Gastroesophageal sphincter (tissue), 4 donors: ENCODE measurements around the gene FLRT2. TPM values are rescaled to one million over a fixed set of nuclear protein-coding genes. Genes with fewer than 3 reads are reported as not detected.

ENCODE experiments used
- ATAC-seq: fragments of 150-250 bp; one replicate; pipeline ENCODE4 v1.9.1; 2016; ENCODE audit warnings: mild to moderate bottlenecking, moderate library complexity
- H3K27ac ChIP-seq, 4 donors: fragments of 200-600 bp; sonication (generic) in 3 of 4; 1 replicate in 3 of 4; 2 replicates in 1 of 4; pipeline ENCODE4 v1.5.1; 2016 to 2019
- H3K27me3 ChIP-seq: fragments of 200-600 bp; sonication (generic); one replicate; pipeline ENCODE4 v1.5.1; 2019
- H3K36me3 ChIP-seq, 2 donors: fragments of 200-600 bp; sonication (generic); one replicate each; pipeline ENCODE4 v1.5.1; 2019; ENCODE audit warnings: control low read depth in 1 of 2
- H3K4me1 ChIP-seq, 3 donors: fragments of 200-600 bp; sonication (generic); 1 replicate in 2 of 3; 2 replicates in 1 of 3; pipeline ENCODE4 v1.5.1; 2016 to 2019; ENCODE audit warnings: control low read depth in 2 of 3
- H3K4me3 ChIP-seq, 2 donors: fragments of 200-600 bp; sonication (generic); one replicate each; pipeline ENCODE4 v1.5.1; 2019; ENCODE audit warnings: mild to moderate bottlenecking in 1 of 2, moderate library complexity in 1 of 2
- H3K9me3 ChIP-seq, 3 donors: fragments of 200-600 bp; sonication (generic); one replicate each; pipeline ENCODE4 v1.5.1; 2017 to 2019; ENCODE audit warnings: control low read depth in 2 of 3
- CTCF ChIP-seq, 4 experiments: fragments of 200-600 bp in 2 of 4; fragments of 450-650 bp in 2 of 4; sonication (generic) in 1 of 4; IDR thresholded peaks; one replicate each; pipeline ENCODE4 v1.5.1; 2017 to 2019; ENCODE audit warnings: antibody characterized with exemption in 4 of 4, mild to moderate bottlenecking in 2 of 4, moderate library complexity in 2 of 4
- EP300 ChIP-seq: sonication (generic); formaldehyde crosslinking; IDR thresholded peaks from one replicate; pipeline ENCODE4 v1.6.1; 2017; ENCODE audit warnings: antibody characterized with exemption, mild to moderate bottlenecking
- POLR2A ChIP-seq, 2 donors: fragments of 450-650 bp; IDR thresholded peaks; one replicate each; pipeline ENCODE4 v1.6.1; 2017; ENCODE audit warnings: antibody characterized with exemption in 2 of 2, mild to moderate bottlenecking in 2 of 2, moderate library complexity in 1 of 2
- POLR2AphosphoS5 ChIP-seq: sonication (generic); formaldehyde crosslinking; IDR thresholded peaks from one replicate; pipeline ENCODE4 v1.6.1; 2017; ENCODE audit warnings: antibody characterized with exemption
- WGBS, 2 donors: methylation state at CpG; one replicate each; pipeline ENCODE4 v1.1.5; 2018; ENCODE audit warnings: low coverage in 1 of 2; 5-methylcytosine and 5-hydroxymethylcytosine counted together
- total RNA-seq, 4 donors: library from RNA; depleted of rRNA; stranded (reverse); fragments of >200 nt; gene quantifications; one replicate each; pipeline ENCODE4 v1.1.0, GENCODE V29; 2016

The FLRT2 gene
- total RNA-seq, 4 donors from 2014 or later, result 9.2 to 30.8 (median 16.4) TPM

GRCh38 chr14:85516239-85517113 lies 13.5 kb upstream of the FLRT2 start:
- no peaks in the 10 kb centered on the region for H3K4me1 ChIP-seq
- no peaks in the 10 kb centered on the region for H3K9me3 ChIP-seq
- H3K4me3 ChIP-seq, result no peak overlapping the region
- no peak overlapping the region for H3K27ac ChIP-seq
- ATAC-seq, result no peak
- H3K36me3 ChIP-seq, result no peaks in the 10 kb centered on the region
- no peaks in the 10 kb centered on the region for H3K27me3 ChIP-seq
- 18 to 50% methylated on average over 2 to 5 of the region's 5 CpGs for WGBS, 2 donors
- TF ChIP-seq POLR2AphosphoS5, result no peak
- no peak for TF ChIP-seq EP300
- TF ChIP-seq CTCF (IDR thresholded peaks at IDR 0.05), result no peak
- no peak for TF ChIP-seq POLR2A (IDR thresholded peaks at IDR 0.05)

- H3K9me3 ChIP-seq, result no peaks in the 10 kb centered on the region
- 95 to 96% methylated on average over 2 of the region's 2 CpGs for WGBS, 2 donors
- no peak for ATAC-seq
- no peak overlapping the region for H3K27ac ChIP-seq
- H3K27me3 ChIP-seq, result no peaks in the 10 kb centered on the region
- no peak overlapping the region for H3K4me3 ChIP-seq
- TF ChIP-seq POLR2A (IDR thresholded peaks at IDR 0.05), result no peak
- TF ChIP-seq POLR2AphosphoS5, result no peak
- TF ChIP-seq EP300, result no peak
- TF ChIP-seq CTCF (IDR thresholded peaks at IDR 0.05), result no peak
- H3K4me1 ChIP-seq, result no peaks in the 10 kb centered on the region
- H3K36me3 ChIP-seq, result no peaks in the 10 kb centered on the region
Observed at GRCh38 chr14:85517114-85517688, 12.7 kb upstream of the FLRT2 start.

- no peak for TF ChIP-seq POLR2A (IDR thresholded peaks at IDR 0.05)
- no peak for TF ChIP-seq EP300
- no peak for TF ChIP-seq POLR2AphosphoS5
- TF ChIP-seq CTCF (IDR thresholded peaks at IDR 0.05), result no peak
- H3K27ac ChIP-seq, result no peak overlapping the region
- 74 to 80% methylated on average over 1 of the region's 1 CpG for WGBS, 2 donors
- H3K4me3 ChIP-seq, result no peak overlapping the region
- H3K27me3 ChIP-seq, result no peaks in the 10 kb centered on the region
- ATAC-seq, result no peak
- H3K36me3 ChIP-seq, result no peaks in the 10 kb centered on the region
- H3K9me3 ChIP-seq, result no peaks in the 10 kb centered on the region
- H3K4me1 ChIP-seq, result no peaks in the 10 kb centered on the region
Observed at GRCh38 chr14:85519661-85520305, 10.2 kb upstream of the FLRT2 start.

GRCh38 chr14:85520581-85520980 lies 9.4 kb upstream of the FLRT2 start:
- ATAC-seq, result no peak
- Histone ChIP-seq H3K27ac (no peak overlapping the region), H3K4me1 (no peaks in the 10 kb centered on the region), H3K4me3 (no peak overlapping the region), H3K9me3 (no peaks in the 10 kb centered on the region), H3K36me3 (no peaks in the 10 kb centered on the region), H3K27me3 (peaks cover 5% of the 10 kb centered on the region)
- no peak for TF ChIP-seq EP300
- no peak for TF ChIP-seq POLR2A (IDR thresholded peaks at IDR 0.05)
- TF ChIP-seq POLR2AphosphoS5, result no peak
- TF ChIP-seq CTCF (IDR thresholded peaks at IDR 0.05), result no peak
- WGBS, 2 donors, result 56 to 91% methylated on average over 3 to 4 of the region's 4 CpGs
